Neural cell (in vitro differentiated cells): ENCODE data around the gene ZNHIT1.

ENCODE experiments used
- CTCF ChIP-seq: fragments of 450-650 bp; IDR thresholded peaks from 2 replicates; pipeline ENCODE4 v1.5.1; 2014; ENCODE audit warnings: antibody characterized with exemption, mild to moderate bottlenecking, moderate library complexity; ENCODE audit not compliant: poor library complexity, severe bottlenecking
- EP300 ChIP-seq: fragments of 450-650 bp; conservative IDR thresholded peaks from 2 replicates; pipeline ENCODE4 v1.6.1; 2014; ENCODE audit warnings: antibody characterized with exemption, mild to moderate bottlenecking, moderate library complexity; ENCODE audit not compliant: poor library complexity, severe bottlenecking
- REST ChIP-seq: IDR thresholded peaks from 2 replicates; pipeline ENCODE4 v1.6.1; 2012; ENCODE audit warnings: borderline replicate concordance

GRCh38 chr7:101245147-101245668, 27.2 kb downstream of the ZNHIT1 start:
- TF ChIP-seq CTCF (no peak), EP300 (no peak), REST (no peak)
